HUDEP-2 (cell line): ENCODE measurements around the gene CORO2B.
"Not testable (repeated sequence)": the region's sequence is repeated elsewhere in the genome, so short reads cannot be mapped to it uniquely, and the experiment has no call there.

ENCODE experiments used
- DNase-seq, 76 experiments: peaks; one replicate each; lab custom pipeline; 2025; ENCODE audit not compliant: unreplicated experiment in 76 of 76; lab: John Stamatoyannopoulos, UW

The CORO2B gene

GRCh38 chr15:68751622-68752021 is 172.8 kb downstream of the CORO2B start:
- no peak for DNase-seq

- no peak for DNase-seq
Observed at GRCh38 chr15:68755731-68756130, 176.9 kb downstream of the CORO2B start.

GRCh38 chr15:68759982-68760579 is 181.3 kb downstream of the CORO2B start:
- DNase-seq, result not testable (repeated sequence)

- DNase-seq, result no peak
Observed at GRCh38 chr15:68763063-68763462, 184.3 kb downstream of the CORO2B start.

- DNase-seq, result no peak
Observed at GRCh38 chr15:68764090-68764489, 185.3 kb downstream of the CORO2B start.

- DNase-seq, result no peak
Observed at GRCh38 chr15:68765602-68766368, 187.0 kb downstream of the CORO2B start.

GRCh38 chr15:68767833-68768232 is 189.0 kb downstream of the CORO2B start:
- no peak for DNase-seq

GRCh38 chr15:68768321-68768720 is 189.5 kb downstream of the CORO2B start:
- no peak for DNase-seq

- no peak for DNase-seq
Observed at GRCh38 chr15:68769702-68770101, 190.9 kb downstream of the CORO2B start.

GRCh38 chr15:68770216-68770615 is 191.4 kb downstream of the CORO2B start:
- no peak for DNase-seq

- DNase-seq, result no peak
Observed at GRCh38 chr15:68773036-68773435, 194.2 kb downstream of the CORO2B start.

GRCh38 chr15:68774120-68774519 is 195.3 kb downstream of the CORO2B start:
- DNase-seq, result no peak

- DNase-seq, result no peak
Observed at GRCh38 chr15:68774521-68775235, 195.9 kb downstream of the CORO2B start.

- no peak for DNase-seq
Observed at GRCh38 chr15:68775236-68775577, 196.4 kb downstream of the CORO2B start.

- DNase-seq, result no peak
Observed at GRCh38 chr15:68775671-68776476, 197.1 kb downstream of the CORO2B start.

- DNase-seq, result no peak
Observed at GRCh38 chr15:68776477-68777270, 197.9 kb downstream of the CORO2B start.
